Measurements from ENCODE around the gene KNDC1.

DNA sequence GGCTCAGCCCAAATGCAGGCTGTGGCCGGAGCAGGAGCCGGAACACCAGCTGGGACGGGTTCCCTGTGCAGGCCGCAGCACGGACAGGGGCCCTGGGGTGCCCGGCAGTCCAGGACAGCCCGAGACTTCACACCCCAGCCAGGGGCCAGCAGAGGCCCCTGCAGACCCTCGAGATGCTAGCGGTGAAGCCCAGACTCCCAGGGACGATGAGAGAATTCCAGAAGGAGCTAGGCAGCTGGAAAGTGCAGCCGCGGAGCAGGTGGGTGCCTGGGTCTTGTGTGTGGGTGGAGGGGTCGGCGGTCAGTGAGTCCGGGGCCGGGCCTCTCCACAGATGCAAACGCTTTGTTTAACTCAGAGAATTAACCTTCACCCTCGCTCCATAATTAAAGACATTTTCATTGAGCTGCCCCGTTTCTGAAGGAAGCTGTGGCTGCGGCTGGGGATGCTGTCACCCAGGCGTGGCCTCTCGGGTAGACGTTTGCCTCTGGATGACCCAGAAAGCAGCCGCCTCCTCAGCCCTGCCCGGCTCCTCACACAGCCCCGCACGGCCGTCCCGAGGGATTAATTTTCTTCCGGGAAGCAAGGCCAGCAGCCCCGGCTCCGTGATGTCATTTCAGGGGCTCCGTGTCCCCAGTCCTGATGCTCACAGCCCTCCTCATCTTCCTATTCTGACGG lies 26.5 kb downstream of the KNDC1 start:
- TF ChIP-seq, protein P1, sequence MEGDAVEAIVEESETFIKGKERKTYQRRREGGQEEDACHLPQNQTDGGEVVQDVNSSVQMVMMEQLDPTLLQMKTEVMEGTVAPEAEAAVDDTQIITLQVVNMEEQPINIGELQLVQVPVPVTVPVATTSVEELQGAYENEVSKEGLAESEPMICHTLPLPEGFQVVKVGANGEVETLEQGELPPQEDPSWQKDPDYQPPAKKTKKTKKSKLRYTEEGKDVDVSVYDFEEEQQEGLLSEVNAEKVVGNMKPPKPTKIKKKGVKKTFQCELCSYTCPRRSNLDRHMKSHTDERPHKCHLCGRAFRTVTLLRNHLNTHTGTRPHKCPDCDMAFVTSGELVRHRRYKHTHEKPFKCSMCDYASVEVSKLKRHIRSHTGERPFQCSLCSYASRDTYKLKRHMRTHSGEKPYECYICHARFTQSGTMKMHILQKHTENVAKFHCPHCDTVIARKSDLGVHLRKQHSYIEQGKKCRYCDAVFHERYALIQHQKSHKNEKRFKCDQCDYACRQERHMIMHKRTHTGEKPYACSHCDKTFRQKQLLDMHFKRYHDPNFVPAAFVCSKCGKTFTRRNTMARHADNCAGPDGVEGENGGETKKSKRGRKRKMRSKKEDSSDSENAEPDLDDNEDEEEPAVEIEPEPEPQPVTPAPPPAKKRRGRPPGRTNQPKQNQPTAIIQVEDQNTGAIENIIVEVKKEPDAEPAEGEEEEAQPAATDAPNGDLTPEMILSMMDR (IDR thresholded peaks at IDR 0.05): no peak
- no peak for TF ChIP-seq POLR2A (IDR thresholded peaks at IDR 0.05)

Measured in right lobe of liver (tissue), 4 donors.